Endothelial cell of umbilical vein (primary cell): ENCODE measurements around the gene ANXA6.

Experiments
- EZH2 ChIP-seq: IDR thresholded peaks from 2 replicates; pipeline ENCODE4 v1.6.1; 2012; ENCODE audit warnings: borderline replicate concordance, low read depth, mild to moderate bottlenecking, moderate library complexity, low read length, inconsistent platforms; ENCODE audit not compliant: severe bottlenecking
- FOS ChIP-seq: IDR thresholded peaks from 2 replicates; pipeline ENCODE4 v1.6.1; 2011; ENCODE audit warnings: mild to moderate bottlenecking, low read length, moderate library complexity, borderline replicate concordance; ENCODE audit not compliant: insufficient read depth
- POLR2A ChIP-seq: IDR thresholded peaks from 2 replicates; pipeline ENCODE4 v1.6.1; 2012; ENCODE audit warnings: low read depth, mild to moderate bottlenecking, control low read depth, low read length
- POLR2AphosphoS5 ChIP-seq: IDR thresholded peaks from 2 replicates; pipeline ENCODE4 v1.6.1; 2012; ENCODE audit warnings: low read depth, mild to moderate bottlenecking, control low read depth, low read length, moderate library complexity; ENCODE audit not compliant: insufficient read depth
- TF ChIP-seq, protein P1 (sequence below): IDR thresholded peaks from 2 replicates; pipeline ENCODE4 v1.6.1; 2011; ENCODE audit not compliant: insufficient read depth, insufficient read length
- TF ChIP-seq, protein P2 (sequence below), 2 donors: IDR thresholded peaks; 1 replicate in 1 of 2; 2 replicates in 1 of 2; pipeline ENCODE4 v1.5.1; 2011; ENCODE audit warnings: low read length in 2 of 2, mild to moderate bottlenecking in 2 of 2, moderate library complexity in 2 of 2, control low read depth in 1 of 2, inconsistent platforms in 1 of 2, low read depth in 1 of 2; ENCODE audit not compliant: insufficient read depth in 1 of 2; ENCODE audit errors: extremely low read depth in 1 of 2

DNA sequence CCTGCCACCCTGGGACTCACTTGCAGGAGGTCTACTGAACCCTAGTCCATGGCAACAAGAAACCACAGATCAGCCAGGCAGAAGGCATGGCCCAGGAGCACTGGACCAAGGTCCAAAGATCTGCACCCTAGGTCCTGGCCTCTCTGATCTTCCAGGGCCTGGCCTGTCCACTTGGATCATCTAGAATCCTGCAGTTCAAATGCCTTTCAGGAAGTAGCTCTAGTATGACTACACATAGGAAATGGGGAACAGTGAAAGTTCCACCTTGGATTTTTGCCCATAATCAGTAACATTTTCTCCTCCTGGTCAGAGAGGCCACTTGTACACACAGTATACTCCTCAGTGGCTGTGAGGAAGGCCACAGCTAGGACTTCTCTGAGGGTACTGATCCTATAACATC, 11.5 kb downstream of the ANXA6 start:
- TF ChIP-seq, protein P1, sequence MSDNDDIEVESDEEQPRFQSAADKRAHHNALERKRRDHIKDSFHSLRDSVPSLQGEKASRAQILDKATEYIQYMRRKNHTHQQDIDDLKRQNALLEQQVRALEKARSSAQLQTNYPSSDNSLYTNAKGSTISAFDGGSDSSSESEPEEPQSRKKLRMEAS: no peak
- TF ChIP-seq EZH2: no peak
- TF ChIP-seq, protein P2, sequence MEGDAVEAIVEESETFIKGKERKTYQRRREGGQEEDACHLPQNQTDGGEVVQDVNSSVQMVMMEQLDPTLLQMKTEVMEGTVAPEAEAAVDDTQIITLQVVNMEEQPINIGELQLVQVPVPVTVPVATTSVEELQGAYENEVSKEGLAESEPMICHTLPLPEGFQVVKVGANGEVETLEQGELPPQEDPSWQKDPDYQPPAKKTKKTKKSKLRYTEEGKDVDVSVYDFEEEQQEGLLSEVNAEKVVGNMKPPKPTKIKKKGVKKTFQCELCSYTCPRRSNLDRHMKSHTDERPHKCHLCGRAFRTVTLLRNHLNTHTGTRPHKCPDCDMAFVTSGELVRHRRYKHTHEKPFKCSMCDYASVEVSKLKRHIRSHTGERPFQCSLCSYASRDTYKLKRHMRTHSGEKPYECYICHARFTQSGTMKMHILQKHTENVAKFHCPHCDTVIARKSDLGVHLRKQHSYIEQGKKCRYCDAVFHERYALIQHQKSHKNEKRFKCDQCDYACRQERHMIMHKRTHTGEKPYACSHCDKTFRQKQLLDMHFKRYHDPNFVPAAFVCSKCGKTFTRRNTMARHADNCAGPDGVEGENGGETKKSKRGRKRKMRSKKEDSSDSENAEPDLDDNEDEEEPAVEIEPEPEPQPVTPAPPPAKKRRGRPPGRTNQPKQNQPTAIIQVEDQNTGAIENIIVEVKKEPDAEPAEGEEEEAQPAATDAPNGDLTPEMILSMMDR (IDR thresholded peaks at IDR 0.05; ENCODE audit: extremely low read depth in 1 of 2, insufficient read depth in 1 of 2, low read depth in 1 of 2, low read length in 2 of 2): no peak
- no peak for TF ChIP-seq POLR2A
- TF ChIP-seq POLR2AphosphoS5: no peak
- no peak for TF ChIP-seq FOS
